ENCODE measurements around the gene ZBTB38. TPM values are rescaled to one million over a fixed set of nuclear protein-coding genes. Genes with fewer than 3 reads are reported as not detected.

ZBTB38 gene
- total RNA-seq, 1 donor from 2014 or later: 159 TPM

DNA sequence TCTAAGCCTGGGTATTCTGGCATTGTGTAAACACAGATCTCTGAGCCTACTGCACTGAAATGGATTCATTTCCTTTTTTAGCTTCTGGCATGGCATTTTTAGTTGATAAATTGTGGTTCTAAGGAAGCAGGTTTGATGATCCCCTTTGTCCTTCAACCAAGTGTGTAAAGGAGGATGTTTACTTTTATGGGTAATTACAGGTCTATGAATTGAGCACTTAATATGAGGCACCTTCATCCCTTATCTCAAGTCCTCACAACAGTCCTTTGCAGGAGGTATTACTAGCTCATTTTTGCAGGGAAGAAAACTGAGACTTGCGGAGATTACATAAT is 30.8 kb upstream of the ZBTB38 start:
- no peak for DNase-seq (ENCODE audit: low spot score)

DNA sequence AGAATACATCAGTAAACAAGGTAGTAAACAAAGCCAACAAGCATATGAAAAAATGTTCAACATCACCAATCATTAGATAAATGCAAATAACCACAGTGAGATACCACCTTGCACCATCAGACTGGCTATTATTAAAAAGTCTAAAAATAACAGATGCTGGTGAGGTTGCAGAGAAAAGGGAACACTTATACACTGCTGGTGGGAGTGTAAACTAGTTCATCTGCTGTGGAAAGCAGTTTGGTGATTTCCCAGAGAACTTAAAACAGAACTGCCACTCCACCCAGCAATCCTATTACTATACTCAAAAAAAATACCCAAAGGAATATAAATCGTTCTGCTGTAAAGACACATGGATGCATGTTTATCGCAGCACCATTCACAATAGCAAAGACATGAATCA is 30.3 kb upstream of the ZBTB38 start:
- DNase-seq (ENCODE audit: low spot score): no peak

GRCh38 chr3:141338881-141339280 is 29.4 kb upstream of the ZBTB38 start:
- no peak for DNase-seq (ENCODE audit: low spot score)

GRCh38 chr3:141341536-141341935 is 26.8 kb upstream of the ZBTB38 start:
- DNase-seq (ENCODE audit: low spot score): no peak

GRCh38 chr3:141342386-141342785 is 25.9 kb upstream of the ZBTB38 start:
- no peak for DNase-seq (ENCODE audit: low spot score)

DNA sequence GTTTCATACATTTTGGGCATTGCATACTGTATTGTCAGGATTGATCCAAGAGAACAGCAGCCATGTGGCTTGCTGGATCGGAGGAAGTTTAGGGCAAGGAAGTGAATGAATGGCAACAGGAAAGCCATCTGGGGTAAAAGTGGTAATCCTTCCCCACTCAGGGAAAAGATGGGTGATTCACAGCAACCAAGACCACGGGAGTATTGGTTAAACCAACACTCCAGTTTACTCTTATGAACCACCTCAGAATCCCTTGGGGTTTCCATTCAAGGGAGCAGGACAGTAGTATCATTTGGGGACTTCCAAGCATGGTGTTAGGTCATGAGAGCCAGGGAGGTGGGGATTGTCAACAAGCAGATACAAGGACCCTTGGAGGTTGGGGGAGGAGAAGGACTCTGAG is 25.2 kb upstream of the ZBTB38 start:
- DNase-seq (ENCODE audit: low spot score): no peak

- no peak for DNase-seq (ENCODE audit: low spot score)
These were observed 24.4 kb upstream of the ZBTB38 start for GRCh38 chr3:141343865-141344271.

- DNase-seq (ENCODE audit: low spot score): no peak
These were observed 22.8 kb upstream of the ZBTB38 start for GRCh38 chr3:141345528-141345927.

- no peak for DNase-seq (ENCODE audit: low spot score)
These were observed 22.3 kb upstream of the ZBTB38 start for GRCh38 chr3:141346007-141346406.

- no peak for DNase-seq (ENCODE audit: low spot score)
These were observed 21.9 kb upstream of the ZBTB38 start for GRCh38 chr3:141346418-141346817.

DNA sequence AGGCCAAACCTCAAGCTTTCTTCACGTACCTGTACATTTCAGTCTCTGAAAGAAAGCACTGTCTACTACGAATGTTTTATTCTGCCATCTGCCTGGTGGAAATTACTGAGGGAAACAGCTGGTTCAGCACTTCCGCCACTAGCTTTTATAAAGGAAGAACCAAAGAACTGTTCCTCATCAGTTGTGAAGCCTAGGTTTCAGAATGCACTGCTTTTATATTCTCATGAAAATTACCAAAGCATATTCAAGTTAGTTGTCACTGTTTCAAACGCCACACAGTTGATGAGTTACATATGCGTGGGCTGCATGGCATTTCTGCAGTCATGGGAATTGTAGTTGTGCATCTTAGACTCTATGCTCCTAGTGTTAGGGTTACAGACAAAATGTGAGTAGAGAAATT is 21.5 kb upstream of the ZBTB38 start:
- DNase-seq (ENCODE audit: low spot score): no peak

GRCh38 chr3:141348837-141349236 is 19.5 kb upstream of the ZBTB38 start:
- no peak for DNase-seq (ENCODE audit: low spot score)

DNA sequence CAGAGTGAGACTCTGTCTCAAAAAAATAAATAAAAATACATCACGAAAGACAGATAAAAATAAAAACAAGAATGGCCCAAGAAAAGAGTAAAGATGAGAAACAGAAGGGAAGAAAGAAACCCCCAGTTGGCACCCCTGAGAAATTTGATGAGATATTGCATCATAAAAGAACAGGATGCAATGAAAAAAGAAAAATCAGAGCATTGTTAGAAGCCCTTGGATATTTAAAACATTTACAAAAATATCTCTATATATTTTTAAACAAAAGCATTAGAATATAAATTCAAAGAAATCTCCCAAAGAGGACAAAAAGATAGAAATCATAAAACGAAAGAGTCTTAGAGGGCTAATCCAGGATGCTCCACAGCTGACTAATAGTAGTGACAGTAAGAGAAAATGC is 18.6 kb upstream of the ZBTB38 start:
- no peak for DNase-seq (ENCODE audit: low spot score)

GRCh38 chr3:141350666-141351065 is 17.6 kb upstream of the ZBTB38 start:
- DNase-seq (ENCODE audit: low spot score): no peak

DNA sequence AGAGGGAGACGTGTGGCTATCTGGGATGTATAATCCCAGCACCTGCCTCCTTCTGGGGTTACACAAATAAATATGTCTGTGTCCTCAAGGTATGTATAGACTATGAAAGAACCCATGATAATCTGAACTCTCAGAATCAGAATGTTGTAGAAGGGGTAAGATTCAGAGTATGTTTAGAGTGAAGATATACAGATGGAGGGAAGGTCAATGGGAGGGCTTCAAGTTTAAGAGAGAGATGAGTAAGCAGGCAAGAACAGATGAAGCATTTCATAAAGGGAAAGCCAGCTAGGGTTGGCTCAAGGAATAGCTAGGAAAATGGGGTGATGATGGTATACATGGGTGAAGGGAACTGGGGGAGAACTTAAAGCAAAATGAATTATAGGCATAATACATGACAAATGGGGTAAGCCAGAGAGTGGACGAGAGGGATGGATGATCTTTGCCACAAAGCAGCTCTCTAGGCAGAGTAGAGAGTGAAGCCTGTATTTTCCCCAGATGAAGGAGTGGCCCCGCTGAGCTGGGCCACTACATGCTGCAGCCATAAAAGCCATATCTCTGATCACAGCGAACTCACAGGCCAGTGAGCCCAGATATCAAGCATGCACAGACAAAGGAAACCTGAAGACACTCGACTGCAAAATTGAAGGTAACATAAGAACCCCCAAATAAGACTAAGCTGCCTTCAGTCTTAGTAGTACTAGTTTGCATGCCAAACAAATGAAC is 15.9 kb upstream of the ZBTB38 start:
- DNase-seq (ENCODE audit: low spot score): no peak

DNA sequence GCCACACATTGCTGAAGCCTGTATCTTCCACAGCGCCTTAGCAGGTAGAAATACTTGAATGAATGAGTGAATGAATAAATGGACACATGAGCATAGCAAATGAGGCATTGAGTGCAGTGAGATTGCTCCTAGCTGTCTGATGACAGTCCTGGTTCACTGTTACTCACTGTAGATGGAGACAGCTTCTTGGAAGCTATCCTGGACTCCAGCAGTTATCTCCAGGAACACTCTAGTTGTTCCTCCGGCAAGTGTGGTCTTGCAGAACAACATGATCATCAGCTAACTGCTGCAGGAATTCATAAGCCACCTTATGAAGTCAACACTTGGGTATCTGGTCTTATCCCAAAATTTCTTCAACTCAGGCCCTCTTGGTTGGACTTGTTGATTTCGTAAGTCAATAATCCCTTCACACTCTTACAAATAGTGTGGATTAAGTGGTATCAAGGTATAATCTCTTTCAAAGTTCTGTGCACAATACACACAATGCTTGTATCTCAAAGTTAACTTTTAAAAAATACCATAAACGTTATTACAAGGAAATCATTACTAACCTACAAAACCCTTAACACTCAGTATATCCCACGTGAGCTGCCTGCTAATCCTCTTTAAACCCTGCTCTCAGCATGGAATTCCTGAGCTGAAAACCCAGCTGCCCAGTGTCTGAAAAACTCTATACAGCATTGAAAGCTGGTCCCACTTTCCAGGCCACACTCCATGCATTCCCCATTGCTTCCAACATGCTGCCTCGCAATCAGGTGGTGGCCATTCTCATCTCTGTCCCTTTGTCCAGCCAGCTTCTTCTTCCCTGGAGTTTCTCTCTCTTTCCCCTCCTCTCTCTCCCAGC is 14.4 kb upstream of the ZBTB38 start:
- DNase-seq (ENCODE audit: low spot score): no peak

DNA sequence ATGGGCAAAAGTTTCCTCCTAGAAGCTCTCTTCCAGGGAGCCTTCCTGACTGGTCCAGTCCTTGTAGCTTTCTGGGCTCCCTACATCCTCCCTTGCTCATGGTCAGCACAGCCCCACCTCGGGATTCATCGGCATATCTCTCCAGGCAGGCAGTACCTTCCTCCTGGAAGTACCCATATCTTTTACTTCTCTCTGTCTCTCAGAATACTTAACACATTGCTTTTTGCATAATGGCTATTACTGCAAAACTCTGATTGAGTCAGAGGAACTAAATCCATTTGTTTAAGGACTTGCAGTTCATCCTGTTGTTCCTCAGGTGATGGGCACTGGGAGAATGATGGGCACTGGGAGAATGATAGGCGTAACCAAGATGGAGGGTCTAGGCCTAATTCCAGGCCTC is 13.8 kb upstream of the ZBTB38 start:
- no peak for DNase-seq (ENCODE audit: low spot score)

GRCh38 chr3:141355242-141355641 is 13.1 kb upstream of the ZBTB38 start:
- DNase-seq (ENCODE audit: low spot score): no peak

DNA sequence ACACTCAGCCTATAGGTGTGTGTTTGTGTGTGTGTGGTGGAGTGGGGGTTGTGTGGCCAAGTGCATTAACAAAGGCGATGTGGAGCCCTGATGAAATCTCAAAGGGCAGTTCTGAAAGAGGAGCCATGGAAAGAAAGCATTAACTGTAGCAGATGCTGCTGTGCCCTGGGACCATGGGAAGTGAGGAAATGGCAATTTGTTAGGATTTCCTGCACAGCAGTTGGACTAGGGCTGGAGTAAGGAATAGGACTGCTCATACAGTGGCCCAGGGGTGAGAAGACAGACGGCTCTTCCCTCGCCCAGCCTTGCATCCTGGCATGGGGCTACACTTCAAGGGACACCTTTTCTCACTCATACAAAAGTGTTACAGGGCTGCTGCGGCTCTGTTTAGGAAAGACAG is 12.3 kb upstream of the ZBTB38 start:
- no peak for DNase-seq (ENCODE audit: low spot score)

GRCh38 chr3:141360888-141361598 is 7.3 kb upstream of the ZBTB38 start:
- no peak for DNase-seq (ENCODE audit: low spot score)

DNA sequence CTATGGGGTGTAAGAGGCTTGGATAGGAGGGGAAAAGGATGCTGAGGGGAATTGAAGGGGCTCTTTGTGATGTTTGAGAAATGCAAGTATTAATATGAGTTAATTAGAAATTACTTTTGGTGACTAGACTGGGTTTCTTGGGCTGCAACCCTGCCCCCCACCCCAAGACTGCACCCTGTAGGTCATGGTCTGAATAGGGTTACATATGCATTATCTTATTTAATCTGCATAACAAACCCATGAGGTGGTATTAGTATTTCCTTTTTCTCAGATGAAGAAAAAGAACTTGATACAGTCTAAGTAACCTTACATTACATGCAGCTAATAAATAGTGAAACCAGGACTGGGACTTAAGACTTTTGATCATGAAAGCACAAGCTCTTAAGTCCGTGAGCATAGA is 5.6 kb upstream of the ZBTB38 start:
- no peak for DNase-seq (ENCODE audit: low spot score)

GRCh38 chr3:141365201-141365600 is 3.1 kb upstream of the ZBTB38 start:
- no peak for DNase-seq (ENCODE audit: low spot score)

All from mucosa of gallbladder (tissue), 1 donor.